Right ventricle myocardium inferior (tissue), 1 donor: ENCODE data around the gene TRPM1. TPM values are rescaled to one million over a fixed set of nuclear protein-coding genes. Genes with fewer than 3 reads are reported as not detected.
"Not testable (repeated sequence)": the region's sequence is repeated elsewhere in the genome, so short reads cannot be mapped to it uniquely, and the experiment has no call there.

Source experiments
- ATAC-seq: fragments of 200-7000 bp; cut with Tn5 transposase; one replicate; pipeline ENCODE4 v1.9.1; 2020; ENCODE audit warnings: mild to moderate bottlenecking, moderate library complexity
- DNase-seq: peaks from one replicate; pipeline ENCODE4 v3.0.0; 2021; ENCODE audit errors: missing footprints
- intact Hi-C: fragments of 100-400 bp; cut with DNase I; formaldehyde crosslinking; loops from one replicate; pipeline ENCODE4 v1.11.0; 2022
- total RNA-seq: library from RNA; stranded (reverse); fragmentation: NEBNext Ultra II Directional; extraction: Animal tissue kit (Norgen Biotek cat#: 25700); gene quantifications from one replicate; pipeline ENCODE4 v1.2.1, GENCODE V29; 2021
- donor health status: DM: no; HTN: yes; CAD: no; lungs with severe emphysema.

The TRPM1 gene
- total RNA-seq, 1 donor from 2014 or later, result not detected

DNA sequence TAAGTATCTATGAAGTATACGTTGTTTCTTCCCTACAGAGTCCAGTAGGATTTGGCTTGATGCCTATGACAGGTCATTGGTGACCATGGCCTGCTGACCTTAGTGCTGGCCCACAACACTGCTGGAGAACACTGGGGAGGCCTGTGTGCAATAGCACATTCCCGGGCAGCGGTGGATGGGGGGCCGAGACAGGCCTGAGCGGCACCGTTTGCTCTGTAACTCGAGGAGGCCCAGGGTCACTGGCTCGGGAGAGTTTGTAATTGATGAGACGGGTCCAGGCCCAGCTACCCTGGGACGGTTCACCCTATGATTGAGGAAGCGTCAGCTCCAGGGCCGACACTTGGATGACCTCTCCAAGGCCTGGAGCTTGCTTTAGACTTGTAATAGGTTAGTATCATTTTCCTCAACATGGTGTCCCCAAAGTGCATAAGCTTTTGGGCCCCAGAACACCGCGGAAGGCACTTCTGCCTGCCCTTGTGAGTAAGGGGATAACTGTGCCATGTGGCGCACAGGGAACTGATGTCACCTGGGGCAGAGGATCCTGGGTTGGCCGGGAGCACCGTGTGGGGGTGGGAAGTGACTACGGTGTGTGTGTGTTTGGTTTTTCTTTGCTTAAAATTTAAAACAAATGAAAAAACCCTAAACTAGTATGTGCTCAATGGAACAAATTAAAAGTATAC, 12.0 kb downstream of the TRPM1 start:
- ATAC-seq, result no peak
- intact Hi-C loops, result loop anchor here (10.0 kb wide), 1 partner anchor 55 kb away; no protein-coding TSS in a partner anchor

GRCh38 chr15:31088672-31089367, 12.7 kb downstream of the TRPM1 start:
- intact Hi-C loops, result no loop called here
- DNase-seq, result no peak
- ATAC-seq, result no peak

More for the DNA sequence above, 12.0 kb downstream of the TRPM1 start:
- no peak for DNase-seq

GRCh38 chr15:31088041-31088440, 13.5 kb downstream of the TRPM1 start:
- DNase-seq, ATAC-seq, intact Hi-C loops: not testable (repeated sequence)

GRCh38 chr15:31086344-31086743, 15.2 kb downstream of the TRPM1 start:
- no peak for DNase-seq
- no peak for ATAC-seq
- intact Hi-C loops, result no loop called here

GRCh38 chr15:31085359-31085758, 16.2 kb downstream of the TRPM1 start:
- intact Hi-C loops, result no loop called here
- no peak for DNase-seq
- no peak for ATAC-seq

- DNase-seq (no peak), ATAC-seq (no peak)
- intact Hi-C loops, result no loop called here
Observed at GRCh38 chr15:31084176-31084575, 17.3 kb downstream of the TRPM1 start.

- DNase-seq (no peak), ATAC-seq (no peak)
- intact Hi-C loops, result no loop called here
Observed at GRCh38 chr15:31083370-31083780, 18.1 kb downstream of the TRPM1 start.

DNA sequence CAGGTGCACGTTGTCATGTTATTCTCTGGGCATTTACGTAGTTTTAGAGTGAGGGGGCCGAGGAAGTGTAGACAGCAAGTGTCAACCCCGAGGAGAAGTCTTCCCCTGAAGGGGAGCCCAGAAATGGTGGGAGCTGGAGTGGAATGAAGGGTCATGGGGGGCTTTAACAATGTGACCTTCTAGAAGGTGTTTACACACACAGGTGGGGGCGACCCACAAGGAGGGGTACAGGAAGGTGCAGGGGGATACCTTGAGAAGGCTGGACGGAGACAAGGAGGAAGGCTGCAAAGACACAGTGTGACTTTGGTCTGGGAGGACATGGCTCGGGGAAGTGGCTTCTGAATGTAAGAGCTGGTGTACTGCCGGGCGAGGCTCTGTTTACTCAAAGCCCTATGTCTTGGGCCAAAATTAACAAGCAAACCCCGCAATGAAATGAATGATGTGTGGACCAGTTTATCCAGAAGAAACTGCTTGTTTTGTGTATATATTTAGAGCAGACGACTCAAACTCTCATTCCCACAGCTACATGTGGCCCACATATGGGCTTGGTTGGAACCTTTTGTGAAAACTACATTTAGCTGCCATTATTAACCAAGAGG, 18.7 kb downstream of the TRPM1 start:
- intact Hi-C loops, result no loop called here
- ATAC-seq (no peak), DNase-seq (no peak)

GRCh38 chr15:31081588-31082250, 19.8 kb downstream of the TRPM1 start:
- ATAC-seq (no peak), DNase-seq (no peak)
- intact Hi-C loops, result no loop called here

DNA sequence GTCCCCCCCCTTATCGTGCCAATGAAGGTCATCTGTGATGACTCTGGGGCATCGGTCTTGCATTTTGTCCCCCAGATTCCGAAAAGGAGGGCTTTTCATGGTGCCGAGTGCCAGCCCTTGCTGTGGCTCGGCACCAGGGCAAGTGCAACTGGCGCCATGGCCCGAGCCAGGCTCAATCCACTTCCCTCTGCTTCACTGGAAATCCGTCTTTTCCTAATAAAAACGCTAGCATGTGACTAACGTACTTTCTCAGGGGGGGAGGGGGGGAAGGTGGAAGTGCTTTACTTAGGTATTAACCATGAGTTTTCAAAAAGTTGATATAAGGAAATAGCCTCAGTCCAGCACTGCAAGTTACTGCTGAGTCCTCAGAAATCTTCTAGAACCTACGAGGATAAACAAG, 20.5 kb downstream of the TRPM1 start:
- intact Hi-C loops, result no loop called here
- no peak for DNase-seq
- ATAC-seq, result no peak

DNA sequence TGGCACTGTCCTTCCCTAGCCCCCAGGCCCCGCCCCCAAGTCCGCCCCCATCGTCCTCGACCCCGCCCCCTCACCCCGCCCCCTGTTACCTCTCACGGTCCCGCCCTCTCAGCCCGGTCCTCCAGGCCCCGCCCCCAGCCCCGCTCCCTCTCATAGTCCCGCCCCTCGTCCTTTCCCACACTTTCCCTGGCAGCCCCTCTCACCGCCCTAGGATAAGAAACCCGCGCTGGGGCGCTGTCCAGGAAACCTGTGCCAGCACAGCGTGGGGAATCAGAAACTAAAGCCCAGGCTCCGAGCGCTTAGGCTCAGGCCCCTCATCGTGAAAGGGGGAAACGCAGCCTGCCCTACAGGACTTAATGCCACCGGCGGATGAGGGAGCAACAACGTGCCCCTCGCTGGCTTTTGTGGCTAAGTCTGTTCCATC, 20.9 kb downstream of the TRPM1 start:
- intact Hi-C loops, result no loop called here
- DNase-seq, result peak; percentile 81
- ATAC-seq, result peak; percentile 89

DNA sequence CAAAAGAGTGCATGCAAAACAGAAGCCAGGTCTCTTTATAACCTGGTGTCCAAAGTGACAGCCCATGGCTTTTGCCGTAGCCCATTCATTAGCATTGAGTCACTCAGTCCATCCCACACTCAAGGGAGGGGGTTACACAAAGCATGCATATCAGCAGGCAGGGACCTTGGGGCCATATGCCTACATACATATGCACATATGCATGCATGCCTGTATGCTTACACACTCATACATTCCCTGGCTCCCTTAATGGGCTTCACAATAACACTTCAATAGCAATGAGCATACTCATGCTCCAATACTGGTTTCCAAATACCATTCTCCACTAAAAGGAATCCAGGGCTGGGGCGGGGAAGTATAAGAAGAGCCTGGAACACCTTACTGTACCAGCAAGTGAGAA, 22.0 kb downstream of the TRPM1 start:
- intact Hi-C loops, result no loop called here
- DNase-seq, result no peak
- ATAC-seq, result no peak

GRCh38 chr15:31078471-31078870, 23.1 kb downstream of the TRPM1 start:
- DNase-seq (no peak), ATAC-seq (no peak)
- intact Hi-C loops, result no loop called here

GRCh38 chr15:31077941-31078340, 23.6 kb downstream of the TRPM1 start:
- no peak for ATAC-seq
- no peak for DNase-seq
- intact Hi-C loops, result no loop called here

GRCh38 chr15:31077181-31077580, 24.3 kb downstream of the TRPM1 start:
- no peak for ATAC-seq
- intact Hi-C loops, result no loop called here
- DNase-seq, result no peak

DNA sequence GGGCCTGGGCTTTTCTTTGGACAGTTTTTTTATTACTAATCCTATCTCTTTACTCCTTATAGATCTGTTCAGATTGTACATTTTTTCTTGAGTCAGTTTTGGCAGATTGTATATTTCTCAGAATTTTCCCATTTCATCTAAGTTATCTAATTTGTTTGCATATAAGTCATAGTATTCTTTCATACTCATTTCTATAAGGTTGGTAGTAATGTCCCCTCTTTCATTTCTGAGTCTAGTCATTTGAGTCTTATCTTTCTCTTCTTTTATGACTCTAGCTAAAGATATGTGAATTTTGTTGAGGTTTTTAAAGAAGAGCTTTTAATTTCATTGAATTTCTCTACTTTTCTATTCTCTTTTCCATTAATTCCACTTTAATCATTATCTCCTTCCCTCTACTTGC, 27.2 kb downstream of the TRPM1 start:
- no peak for ATAC-seq
- DNase-seq, result no peak
- intact Hi-C loops, result no loop called here

DNA sequence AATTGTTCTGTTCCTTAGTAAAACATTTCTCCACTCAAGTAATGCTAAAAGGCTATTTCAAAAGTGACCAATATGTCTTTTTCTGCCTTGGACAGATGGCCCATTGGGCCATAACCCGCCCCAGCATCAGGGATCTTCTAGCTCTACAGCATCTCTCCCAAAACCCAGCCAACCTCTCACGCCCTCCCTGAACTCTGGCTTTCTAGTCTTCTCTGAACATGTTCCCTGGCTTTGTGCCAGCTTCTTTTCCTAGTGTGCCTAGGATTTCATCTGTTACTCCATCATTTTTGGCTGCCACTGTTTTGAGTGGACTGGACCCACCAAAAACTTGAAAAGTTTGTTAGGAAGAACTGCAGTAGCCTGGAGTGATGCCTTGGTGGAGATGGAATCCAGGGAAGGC, 30.7 kb downstream of the TRPM1 start:
- intact Hi-C loops, result no loop called here
- ATAC-seq (no peak), DNase-seq (no peak)

DNA sequence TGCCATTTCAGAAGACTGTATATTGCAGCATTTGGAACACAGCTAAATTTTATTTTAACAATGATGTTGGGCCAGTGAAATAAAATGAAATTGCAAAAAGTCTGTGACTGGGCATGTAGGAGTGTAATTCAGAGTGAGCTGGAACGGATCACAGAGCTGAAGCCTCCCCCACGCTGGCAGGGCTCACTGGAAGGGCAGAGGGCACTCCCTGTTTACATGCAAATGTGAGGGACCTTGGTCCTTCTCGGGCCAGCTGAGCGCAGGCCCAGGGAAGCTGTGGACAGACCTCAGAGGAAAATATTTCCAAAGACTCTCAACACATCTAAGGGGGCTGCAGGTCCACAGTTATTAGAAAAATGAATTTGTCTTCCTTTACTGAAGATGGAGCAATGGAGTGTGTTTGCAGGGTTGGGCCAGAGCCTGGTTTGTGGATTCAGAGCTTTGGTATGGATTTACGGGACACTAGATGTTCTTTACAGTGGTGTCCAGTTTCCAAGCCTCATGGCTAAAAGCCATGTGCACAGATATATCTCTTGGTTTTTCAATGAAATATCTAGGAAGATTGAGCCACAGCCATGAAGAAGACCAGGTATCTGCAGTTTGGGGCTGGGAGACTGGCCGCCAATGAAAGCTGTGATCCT, 32.0 kb downstream of the TRPM1 start:
- intact Hi-C loops, result no loop called here
- DNase-seq, result no peak
- ATAC-seq, result no peak

GRCh38 chr15:31067890-31068603, 33.5 kb downstream of the TRPM1 start:
- DNase-seq, result no peak
- intact Hi-C loops, result no loop called here
- ATAC-seq, result no peak
